LNCaP clone FGC (cell line): ENCODE results near the gene MBIP.

Experiments
- DNase-seq: peaks from one replicate; pipeline ENCODE4 v3.0.0-alpha.2; 2011; ENCODE audit warnings: low read depth
- H3K4me3 ChIP-seq: 2 replicates; pipeline ENCODE4 v1.5.1; 2011; ENCODE audit warnings: mild to moderate bottlenecking, low read depth, low read length, control low read depth
- TF ChIP-seq, protein P1 (sequence below): IDR thresholded peaks from 2 replicates; pipeline ENCODE4 v1.5.1; 2012; ENCODE audit warnings: mild to moderate bottlenecking; ENCODE audit not compliant: control insufficient read depth, insufficient read depth; ENCODE audit errors: extremely low read depth

The MBIP gene

DNA sequence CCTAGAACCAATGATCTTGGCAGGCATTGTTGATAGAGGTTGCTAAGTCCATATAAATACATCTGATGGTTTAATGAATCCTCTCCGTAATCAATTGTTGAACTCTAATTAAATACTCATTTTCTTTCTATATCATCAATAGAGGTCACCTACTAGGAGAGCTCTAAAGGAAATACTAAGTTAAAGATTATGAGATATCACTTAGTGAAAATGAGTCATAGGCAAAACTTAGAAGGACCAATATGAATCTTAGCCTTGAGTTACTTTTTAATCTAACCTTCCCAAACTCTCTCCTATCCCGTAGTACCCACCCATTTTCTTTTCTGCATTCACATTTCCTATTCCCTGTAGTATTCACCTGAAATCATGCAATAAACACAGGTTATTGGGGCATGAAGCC lies 50.2 kb downstream of the MBIP start:
- DNase-seq = no peak
- TF ChIP-seq, protein P1, sequence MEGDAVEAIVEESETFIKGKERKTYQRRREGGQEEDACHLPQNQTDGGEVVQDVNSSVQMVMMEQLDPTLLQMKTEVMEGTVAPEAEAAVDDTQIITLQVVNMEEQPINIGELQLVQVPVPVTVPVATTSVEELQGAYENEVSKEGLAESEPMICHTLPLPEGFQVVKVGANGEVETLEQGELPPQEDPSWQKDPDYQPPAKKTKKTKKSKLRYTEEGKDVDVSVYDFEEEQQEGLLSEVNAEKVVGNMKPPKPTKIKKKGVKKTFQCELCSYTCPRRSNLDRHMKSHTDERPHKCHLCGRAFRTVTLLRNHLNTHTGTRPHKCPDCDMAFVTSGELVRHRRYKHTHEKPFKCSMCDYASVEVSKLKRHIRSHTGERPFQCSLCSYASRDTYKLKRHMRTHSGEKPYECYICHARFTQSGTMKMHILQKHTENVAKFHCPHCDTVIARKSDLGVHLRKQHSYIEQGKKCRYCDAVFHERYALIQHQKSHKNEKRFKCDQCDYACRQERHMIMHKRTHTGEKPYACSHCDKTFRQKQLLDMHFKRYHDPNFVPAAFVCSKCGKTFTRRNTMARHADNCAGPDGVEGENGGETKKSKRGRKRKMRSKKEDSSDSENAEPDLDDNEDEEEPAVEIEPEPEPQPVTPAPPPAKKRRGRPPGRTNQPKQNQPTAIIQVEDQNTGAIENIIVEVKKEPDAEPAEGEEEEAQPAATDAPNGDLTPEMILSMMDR = no peak
- no peak overlapping the region for H3K4me3 ChIP-seq

DNA sequence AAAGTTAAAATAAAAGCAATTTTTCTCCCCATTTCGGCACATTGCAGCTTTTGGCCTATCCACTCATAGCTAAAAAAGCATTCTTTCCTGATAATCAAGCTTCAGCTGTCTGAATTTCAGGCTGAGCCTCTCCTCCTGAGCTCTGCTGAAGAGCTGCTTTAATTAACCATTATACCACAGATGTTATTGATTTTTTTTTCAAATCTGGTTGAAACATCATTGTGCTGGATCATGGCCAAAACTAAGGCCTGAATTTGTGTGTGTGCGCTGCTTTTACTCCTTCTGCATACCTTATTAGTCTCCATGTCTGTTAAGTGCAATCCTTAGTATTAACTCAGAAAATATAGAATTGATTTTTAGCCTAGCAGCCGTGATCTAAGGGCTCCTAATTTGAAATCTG lies 52.3 kb downstream of the MBIP start:
- H3K4me3 ChIP-seq = no peak overlapping the region
- TF ChIP-seq, protein P1 = no peak
- no peak for DNase-seq

DNA sequence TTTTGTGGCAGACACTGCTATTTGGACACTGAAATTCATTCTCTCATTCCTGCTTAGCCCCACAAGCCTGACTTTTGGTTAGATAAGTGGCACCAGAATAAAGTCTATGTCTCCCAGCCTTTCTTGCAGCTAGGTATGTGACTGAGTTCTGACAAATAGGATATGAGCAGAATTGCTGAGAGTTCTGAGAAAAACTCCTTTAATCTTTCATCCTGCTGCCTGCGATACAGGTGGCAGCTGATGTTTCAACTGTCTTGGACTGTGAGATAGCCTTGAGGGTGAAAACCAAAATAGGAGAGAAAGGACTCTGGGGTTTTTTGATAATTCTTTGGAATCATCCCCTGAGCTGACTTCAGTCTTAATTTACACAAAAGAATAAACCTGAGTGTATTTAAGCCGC lies 55.8 kb downstream of the MBIP start:
- TF ChIP-seq, protein P1 = no peak
- no peak overlapping the region for H3K4me3 ChIP-seq
- DNase-seq = no peak

- TF ChIP-seq, protein P1 = no peak
- no peak overlapping the region for H3K4me3 ChIP-seq
- DNase-seq = no peak
Observed at GRCh38 chr14:36264107-36264506, 56.3 kb downstream of the MBIP start.

GRCh38 chr14:36260970-36261640 lies 59.3 kb downstream of the MBIP start:
- DNase-seq = no peak
- TF ChIP-seq, protein P1 = no peak
- H3K4me3 ChIP-seq = no peak overlapping the region

DNA sequence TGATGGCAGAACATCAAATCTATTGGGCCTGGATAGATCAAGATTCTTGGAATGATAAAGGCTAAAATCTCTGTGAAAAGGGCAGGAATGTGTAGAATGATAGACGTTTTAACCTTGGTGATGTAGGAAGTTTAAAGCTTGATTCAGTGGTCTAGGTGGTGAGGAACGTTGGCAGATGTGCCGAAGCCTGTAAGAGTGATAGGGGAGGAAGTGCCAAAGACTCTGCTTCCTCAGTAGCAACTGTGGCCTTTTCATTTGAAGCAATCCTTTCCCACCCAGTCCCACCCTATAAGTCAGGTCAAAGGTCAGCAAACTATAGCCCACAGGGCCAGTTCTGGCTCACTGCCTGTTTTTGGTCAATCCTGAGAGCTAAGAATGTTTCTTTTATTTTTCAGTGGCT lies 62.2 kb downstream of the MBIP start:
- DNase-seq = no peak
- TF ChIP-seq, protein P1 = no peak
- no peak overlapping the region for H3K4me3 ChIP-seq
